ENCODE results near the gene RBM10.
"Not testable (repeated sequence)": the region's sequence is repeated elsewhere in the genome, so short reads cannot be mapped to it uniquely, and the experiment has no call there.

The RBM10 gene, protein sequence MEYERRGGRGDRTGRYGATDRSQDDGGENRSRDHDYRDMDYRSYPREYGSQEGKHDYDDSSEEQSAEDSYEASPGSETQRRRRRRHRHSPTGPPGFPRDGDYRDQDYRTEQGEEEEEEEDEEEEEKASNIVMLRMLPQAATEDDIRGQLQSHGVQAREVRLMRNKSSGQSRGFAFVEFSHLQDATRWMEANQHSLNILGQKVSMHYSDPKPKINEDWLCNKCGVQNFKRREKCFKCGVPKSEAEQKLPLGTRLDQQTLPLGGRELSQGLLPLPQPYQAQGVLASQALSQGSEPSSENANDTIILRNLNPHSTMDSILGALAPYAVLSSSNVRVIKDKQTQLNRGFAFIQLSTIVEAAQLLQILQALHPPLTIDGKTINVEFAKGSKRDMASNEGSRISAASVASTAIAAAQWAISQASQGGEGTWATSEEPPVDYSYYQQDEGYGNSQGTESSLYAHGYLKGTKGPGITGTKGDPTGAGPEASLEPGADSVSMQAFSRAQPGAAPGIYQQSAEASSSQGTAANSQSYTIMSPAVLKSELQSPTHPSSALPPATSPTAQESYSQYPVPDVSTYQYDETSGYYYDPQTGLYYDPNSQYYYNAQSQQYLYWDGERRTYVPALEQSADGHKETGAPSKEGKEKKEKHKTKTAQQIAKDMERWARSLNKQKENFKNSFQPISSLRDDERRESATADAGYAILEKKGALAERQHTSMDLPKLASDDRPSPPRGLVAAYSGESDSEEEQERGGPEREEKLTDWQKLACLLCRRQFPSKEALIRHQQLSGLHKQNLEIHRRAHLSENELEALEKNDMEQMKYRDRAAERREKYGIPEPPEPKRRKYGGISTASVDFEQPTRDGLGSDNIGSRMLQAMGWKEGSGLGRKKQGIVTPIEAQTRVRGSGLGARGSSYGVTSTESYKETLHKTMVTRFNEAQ

DNA sequence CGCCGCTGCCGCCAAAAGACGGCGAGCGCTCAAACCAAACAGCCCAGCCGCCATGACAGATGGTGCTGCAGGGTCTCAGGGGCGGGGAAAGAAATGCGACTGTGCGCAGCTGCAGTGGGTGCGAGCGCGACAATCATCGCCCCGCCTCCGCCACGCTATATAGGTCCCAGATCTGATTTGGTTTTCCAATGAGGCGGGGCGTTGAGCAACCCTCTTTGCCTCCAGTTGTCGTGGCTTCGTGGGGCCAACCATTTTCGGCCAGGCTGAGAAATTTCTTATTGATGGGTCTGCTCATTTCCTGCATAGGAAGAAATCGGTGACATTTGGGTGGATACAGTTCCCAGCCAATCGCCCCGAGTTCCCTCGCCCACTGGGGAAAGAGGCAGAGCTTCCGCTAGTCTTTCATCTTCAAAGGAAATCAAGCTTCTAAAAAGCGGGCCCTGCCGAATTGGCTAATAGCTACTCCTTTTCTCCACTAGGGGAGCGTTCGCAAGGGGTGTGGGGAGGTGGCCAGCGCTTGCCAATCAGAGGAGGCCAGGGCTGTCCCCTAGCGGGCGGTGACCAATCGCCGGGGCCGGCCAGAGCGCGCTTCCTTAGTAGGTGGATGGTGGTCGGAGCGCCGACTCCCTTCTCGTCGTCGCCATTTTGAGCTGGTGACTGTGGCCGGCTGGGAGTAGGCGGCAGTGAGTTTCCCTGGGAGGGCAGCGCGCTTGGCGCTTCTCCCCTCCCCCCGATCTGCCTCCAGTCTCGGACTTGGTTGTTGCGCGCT, at the start of gene RBM10, which contains the start of gene NDUFB11:
TSS of gene RBM10 (plus strand) at position 596 of the 769 bp plus-strand sequence. CDS start 2,261 bp downstream, outside the sequence.
TSS of gene NDUFB11 (minus strand) at position 77 of the 769 bp plus-strand sequence. CDS start at position 54, 23 bp downstream.
- peak; percentile 75 for DNase-seq (ENCODE audit: low read depth)

DNA sequence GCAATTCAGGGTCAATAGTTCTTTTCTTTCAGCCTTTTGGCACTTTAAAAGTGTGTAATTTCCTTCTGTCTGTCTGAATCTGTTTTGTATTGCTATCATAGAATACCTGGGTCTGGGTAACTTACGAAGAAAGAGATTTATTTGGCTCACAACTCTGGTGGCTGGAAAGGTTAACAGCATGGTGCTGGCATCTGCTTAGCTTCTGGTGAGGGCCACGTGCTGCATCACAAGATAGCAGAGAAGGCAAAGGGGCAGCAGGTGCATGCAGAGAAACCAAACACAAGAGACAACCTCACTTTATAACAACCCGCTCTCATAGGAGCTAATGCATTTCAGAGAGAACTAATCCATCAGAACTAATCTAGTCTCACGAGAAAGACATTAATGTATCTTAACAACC, 48.0 kb upstream of the RBM10 start:
- DNase-seq (ENCODE audit: low read depth), result no peak

DNA sequence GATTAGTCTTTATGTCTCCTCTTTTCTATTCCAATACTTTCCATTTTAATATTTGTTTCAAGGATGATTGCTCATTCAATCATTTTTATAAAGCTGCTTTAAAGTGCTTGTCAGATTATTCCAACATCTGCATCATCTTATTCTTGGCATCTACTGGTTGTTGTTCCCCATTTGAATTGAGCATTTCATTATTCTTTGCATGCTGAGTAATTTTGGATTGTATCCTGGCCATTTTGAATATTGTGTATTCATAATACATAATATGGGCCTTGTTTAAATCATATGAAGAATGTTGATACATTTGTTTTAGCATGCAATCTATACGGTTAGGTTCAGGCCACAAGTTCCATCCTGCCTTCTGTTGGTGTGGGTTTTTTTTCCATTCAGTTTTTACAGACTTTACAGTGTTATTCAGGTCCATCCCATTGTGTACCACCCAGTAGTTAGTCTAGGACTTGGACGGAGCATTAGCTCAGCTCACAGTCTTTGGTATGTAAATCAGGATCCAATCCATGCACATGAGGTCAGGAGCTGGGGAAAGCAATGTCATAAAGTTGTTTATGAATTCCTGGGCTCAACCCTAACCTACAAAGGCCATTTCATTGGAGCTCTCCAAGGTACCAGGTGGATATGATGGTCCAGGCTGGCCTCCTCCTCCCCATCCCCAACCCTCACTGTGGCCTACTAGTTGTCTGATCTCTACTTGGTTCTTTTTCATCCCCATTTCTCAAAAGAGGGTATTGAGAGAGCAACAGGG, 46.5 kb upstream of the RBM10 start:
- no peak for DNase-seq (ENCODE audit: low read depth)

DNA sequence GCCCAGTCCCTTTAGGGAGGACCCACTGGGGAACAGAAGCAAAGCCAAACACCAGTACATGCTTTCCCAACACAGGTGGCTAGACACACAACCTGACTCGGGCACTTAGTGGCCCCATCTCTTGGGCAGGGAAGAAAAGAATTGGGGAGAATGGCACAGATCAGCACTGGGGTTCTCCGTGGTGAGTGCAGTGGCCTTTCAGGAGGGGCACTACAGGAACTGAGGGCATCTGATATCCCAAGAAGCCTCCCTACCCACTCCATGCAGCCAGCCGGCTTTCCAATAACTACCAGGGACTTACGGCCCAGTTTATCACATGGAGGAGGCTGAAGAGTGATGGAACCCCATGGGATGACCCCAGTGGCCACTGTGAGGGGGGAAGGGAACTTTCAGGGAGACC, 43.8 kb upstream of the RBM10 start:
- no peak for DNase-seq (ENCODE audit: low read depth)

DNA sequence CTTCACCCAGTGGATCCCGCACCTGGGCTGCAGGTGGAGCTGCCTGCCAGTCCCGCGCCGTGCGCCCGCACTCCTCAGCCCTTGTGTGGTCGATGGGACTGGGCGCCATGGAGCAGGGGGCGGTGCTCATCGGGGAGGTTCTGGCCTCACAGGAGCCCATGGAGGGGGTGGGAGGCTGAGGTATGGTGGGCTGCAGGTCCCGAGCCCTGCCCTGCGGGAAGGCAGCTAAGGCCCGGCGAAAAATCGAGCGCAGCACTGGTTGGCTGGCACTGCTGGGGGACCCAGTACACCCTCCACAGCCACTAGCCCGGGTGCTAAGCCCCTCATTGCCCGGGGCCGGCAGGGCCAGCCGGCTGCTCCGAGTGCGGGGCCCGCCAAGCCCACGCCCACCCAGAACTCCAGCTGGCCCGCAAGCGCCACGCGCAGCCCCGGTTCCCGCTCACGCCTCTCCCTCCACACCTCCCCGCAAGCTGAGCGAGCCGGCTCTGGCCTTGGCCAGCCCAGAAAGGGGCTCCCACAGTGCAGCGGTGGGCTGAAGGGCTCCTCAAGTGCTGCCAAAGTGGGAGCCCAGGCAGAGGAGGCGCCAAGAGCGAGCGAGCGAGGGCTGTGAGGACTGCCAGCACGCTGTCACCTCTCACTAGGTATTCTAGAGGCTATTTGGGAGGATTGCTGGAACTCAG, 33.9 kb upstream of the RBM10 start:
- DNase-seq (ENCODE audit: low read depth), result not testable (repeated sequence)

DNA sequence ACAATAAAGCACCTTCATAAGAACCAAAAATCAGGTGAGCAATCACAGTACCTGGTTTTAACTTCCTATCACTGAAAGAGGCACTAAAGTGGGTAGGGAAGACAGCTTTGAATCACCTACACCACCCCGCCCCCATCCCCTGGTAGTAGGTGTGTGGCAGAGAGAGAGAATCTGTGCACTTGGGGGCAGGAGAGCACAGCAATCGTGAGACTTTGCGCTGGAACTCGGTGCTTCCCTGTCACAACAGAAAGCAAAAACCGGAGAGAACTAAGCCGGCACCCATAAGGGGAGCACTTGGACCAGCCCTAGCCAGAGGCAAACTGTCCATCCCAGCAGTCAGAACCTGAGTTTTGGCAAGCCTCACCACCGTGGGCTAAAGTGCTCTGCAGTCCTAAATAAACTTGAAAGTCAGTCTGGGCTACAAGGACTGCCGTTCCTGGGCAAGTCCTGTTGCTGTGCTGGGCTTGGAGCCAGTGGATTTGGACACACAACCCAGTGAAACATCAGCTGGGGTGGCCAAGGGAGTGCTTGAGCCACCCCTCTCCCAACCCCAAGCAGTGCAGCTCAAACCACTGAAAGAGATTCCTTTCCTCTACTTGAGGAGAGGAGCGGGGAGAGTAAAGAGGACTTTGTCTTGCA, 32.6 kb upstream of the RBM10 start:
- no peak for DNase-seq (ENCODE audit: low read depth)

DNA sequence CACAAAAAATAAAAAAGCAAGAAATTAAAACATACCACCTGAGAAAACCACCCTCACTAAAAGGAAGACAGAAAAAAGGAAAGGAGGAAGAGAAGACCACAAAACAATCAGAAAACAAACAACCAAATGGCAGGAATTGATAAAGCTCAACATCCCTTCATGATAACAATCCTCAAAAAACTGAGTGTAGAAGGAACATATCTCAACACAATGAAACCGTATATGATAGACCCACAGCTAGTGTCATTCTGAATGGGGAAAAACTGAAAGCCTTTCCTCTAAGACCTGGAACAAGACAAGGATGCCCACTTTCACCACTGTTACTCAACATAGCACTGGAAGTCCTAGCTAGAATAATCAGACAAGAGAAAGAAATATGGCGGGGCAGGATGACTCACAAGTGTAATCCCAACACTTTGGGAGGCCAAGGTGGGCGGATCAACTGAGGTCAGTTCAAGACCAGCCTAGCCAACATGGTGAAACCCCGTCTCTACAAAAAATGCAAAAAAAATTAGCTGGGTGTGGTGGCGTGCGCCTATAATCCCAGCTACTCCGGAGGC, 28.4 kb upstream of the RBM10 start:
- DNase-seq (ENCODE audit: low read depth), result not testable (repeated sequence)

DNA sequence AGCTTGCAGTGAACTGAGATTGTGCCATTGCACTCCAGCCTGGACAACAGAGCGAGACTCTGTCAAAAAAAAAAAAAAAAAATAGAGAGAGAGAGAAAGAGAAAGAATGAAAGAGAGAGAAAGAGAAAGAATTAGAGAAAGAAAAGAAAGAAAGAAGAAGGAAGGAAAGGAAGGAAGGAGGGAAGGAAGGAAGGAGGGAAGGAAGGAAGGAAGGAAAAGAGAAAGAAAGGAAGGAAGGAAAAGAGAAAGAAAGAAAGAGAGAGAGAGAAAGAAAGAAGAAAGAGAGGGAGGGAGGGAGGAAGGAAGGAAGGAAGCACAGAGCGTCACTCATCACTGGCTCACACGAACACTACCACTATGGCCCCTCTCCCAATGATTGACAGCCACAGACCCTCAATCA, 20.6 kb upstream of the RBM10 start:
- DNase-seq (ENCODE audit: low read depth), result not testable (repeated sequence)

DNA sequence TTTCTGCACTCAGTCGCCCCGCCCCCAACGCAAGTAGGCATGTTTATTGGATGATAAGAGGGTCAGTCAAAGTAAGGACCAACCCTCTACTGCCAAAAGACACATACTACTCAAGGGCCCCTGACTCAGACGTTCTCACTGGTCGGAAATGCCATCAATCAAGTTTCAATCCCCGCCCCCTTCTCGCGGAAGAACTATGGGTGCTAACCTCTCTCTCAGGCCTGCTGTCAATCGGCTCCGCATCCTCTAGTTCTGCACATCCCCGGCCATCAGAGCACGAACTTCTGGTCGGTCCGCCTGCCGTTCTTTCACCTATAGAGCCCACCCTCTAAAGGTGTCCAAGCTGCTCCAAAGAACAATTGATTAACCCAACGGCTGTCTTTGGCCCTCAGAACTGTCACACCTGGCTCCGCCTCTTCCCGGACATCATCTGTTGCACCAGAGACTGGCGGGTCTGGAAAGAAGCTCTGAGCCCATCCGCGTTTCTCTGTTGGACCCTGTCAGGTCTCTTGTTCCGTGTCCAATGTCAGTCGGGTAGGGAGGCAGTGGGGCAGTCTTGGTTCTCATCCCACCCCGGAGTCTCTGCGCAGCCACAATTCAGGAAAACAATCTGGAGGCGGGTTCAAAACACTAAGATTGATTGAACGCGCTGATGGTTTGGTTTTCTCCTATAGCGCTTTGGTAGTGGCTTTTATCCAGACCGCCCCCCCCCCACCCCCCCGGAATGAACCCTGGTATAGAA, 15.7 kb upstream of the RBM10 start:
- DNase-seq (ENCODE audit: low read depth), result peak; percentile 69

DNA sequence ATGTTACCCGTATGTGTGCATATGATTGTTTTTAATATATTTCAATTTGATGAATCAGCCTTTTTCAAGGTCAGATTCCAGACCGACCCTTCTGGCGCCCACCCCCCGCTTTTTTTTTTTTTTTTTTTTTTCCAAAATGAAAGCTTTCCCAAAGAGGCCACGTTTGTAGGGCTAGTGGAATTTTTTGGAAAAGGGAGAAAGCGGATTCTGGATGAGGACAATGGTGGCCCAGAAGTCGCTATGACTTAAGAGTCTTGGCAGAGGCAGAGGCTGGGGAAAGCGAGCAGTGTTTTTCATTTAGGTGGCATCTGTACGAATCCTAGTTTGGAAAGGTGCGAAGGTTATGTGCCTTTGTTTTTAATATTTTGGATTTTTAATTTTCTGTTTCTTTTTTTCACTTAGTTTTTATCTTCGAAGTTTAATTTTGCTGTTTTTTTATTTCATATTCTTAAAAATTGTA, 15.1 kb upstream of the RBM10 start:
- DNase-seq (ENCODE audit: low read depth), result no peak

DNA sequence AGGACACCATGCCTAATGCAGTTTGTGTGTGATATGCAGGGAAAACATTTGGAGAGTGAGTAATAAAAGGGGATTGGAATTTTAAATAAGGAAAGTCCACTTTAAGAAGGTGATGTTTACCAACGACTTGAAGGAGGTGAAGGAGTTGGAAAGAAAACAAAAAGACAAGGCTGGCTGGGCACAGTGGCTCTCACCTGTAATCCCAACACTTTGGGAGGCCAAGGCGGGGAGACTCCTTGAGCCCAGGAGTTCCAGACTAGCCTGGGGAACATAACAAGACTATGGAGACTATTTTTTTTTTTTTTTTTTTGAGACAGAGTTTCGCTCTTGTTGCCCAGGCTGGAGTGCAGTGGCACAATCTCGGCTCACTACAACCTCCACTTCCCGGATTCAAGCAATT, 11.5 kb upstream of the RBM10 start:
- DNase-seq (ENCODE audit: low read depth), result no peak

DNA sequence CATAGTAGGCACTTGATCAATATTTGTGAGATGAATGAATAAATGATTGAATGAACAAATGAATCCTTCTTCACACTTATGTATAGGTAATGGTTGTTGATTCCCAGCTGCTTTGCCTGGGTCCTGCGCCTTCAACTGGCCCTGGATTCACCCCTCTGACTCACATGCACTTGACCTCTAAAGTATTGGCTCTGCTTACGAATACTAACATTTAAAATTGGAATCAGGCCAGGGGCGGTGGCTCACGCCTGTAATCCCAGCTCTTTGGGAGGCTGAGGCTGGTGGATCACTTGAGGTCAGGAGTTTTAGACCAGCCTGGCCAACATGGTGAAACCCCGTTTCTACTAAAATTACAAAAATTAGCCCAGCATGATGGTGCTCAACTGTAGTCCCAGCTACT, 9.4 kb upstream of the RBM10 start:
- DNase-seq (ENCODE audit: low read depth), result not testable (repeated sequence)

DNA sequence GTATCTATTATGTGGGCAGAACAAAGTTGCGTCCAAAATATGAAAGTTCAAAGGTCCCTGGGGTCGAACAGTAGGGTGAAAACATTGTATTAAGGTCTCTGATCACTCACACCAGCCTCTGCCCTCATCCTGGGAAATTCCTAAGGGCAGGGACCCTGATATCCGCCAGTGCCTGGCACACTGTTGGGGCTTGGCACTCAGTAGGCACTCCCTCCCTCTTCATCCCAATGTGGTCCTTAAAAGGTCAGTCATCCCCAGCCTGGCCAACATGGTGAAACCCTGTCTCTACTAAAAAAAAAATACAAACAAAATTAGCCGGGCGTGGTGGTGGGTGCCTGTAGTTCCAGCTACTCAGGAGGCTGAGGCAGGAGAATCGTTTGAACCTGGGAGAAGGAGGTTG, 6.8 kb upstream of the RBM10 start:
- no peak for DNase-seq (ENCODE audit: low read depth)

DNA sequence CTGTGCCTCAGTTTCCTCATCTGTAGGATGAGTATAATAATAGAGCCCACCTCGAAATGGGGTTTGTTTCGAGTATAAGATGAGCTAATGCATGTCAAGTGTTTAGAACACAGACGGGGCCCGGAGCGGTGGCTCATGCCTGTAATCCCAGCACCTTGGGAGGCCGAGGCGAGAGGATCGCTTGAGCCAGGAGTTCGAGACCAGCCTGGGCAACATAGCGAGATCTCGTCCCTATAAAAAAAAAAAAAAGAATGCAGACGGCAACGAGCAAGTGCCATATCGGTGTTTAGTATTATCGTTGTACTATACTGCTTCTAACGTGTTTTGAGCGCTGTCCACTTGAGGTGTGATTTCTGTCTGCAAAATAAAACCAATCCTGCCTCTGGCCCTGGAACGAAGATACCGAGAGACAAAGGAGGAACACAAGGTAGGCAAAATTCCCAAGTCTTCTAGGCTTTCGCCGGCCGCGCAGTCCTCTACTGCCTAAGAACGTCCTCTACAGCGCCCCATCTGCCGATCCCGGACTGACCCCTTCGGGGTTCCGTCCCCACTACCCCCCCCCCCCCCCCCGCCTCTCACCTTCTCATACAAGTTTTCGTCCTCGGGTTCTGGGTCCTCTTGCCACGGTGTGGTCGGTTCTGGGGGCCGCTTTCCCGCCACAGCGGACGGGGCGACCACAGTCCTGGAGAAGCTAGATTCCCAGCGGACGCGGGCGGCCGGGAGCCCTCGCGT, 961 bp upstream of the RBM10 start:
- DNase-seq (ENCODE audit: low read depth), result no peak

DNA sequence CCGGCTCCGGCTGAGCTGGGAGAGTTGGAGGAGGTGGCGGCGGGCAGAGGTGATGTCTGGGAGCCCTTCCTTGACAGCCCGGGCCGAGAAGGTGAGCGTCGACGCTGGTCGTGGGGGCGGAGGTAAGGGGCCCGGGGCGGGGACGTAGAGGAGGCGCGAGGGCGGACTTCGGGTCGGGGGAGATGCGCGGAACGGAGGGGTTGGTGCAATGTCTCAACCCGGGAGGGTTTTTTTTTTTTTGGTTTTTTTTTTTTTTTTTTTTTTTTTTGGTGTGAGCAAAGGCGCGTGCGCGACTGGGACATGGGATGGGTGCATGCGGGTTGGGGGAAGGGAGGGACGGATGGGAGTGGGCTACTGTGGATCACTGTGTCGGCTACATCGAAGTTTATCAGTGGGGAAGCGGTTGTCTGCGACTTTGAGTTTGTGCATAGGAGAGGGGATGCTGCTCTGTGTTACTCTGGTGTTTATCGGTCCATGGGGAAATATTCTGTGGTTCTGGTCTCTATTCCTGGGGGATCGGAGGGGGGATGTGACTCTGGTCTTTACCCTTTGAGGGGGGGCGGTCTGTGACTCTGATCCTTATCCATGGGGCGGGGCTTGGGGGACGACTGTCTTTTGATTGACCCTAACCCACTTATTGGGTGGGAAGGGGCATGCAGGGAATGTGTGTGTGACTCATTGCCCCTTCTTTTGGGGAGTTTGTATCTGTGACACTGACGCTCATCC, 537 bp downstream of the RBM10 start:
- DNase-seq (ENCODE audit: low read depth), result no peak

DNA sequence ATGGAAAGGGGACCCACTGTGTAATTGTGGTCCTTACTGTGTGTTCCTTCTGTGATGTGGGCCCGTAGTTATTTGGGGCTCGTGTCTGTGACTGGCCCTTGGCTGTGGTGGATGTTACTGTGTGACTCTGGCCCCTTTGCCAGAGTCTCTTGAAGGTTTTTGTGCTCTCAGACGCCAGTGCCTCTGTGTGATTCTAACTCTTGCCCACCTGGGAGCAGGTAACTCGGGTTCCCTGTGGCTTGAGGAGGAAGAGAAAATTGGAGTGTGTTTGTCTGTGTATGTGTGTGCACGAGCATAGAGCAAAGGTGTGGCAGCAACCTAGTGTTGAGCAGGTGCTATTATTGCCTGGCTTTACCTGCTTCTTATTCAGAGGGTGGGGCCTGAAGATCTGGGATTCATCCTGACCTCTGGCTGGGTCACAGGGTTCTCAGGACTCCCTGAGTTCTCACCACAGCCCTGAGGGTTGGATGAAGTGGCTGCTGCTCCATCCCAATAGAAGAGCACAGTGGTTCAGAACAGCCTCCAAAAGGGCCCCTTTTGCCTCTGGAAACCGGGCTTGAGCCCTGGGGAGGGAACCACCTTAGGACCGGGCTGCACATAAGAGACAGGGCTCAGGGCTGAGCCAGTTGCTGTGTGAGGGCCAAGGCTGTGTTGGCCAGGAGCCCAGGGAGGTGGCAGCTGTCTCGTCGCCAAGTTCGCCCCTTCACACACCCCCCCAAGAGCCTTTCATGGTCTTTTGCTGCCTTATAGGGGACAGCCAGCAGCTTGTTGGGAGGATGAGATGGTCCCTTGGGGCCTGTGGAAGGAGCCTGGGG, 1.3 kb downstream of the RBM10 start:
- no peak for DNase-seq (ENCODE audit: low read depth)
